ENCODE data around the gene CEBPG. TPM values are rescaled to one million over a fixed set of nuclear protein-coding genes. Genes with fewer than 3 reads are reported as not detected.

Gene CEBPG
- total and polyA plus RNA-seq, 9 of the 15 experiments (the other 6 are each of a cell fraction or from before 2014, with no cell fraction given), result 9.5 to 34.9 (median 30.9) TPM

DNA sequence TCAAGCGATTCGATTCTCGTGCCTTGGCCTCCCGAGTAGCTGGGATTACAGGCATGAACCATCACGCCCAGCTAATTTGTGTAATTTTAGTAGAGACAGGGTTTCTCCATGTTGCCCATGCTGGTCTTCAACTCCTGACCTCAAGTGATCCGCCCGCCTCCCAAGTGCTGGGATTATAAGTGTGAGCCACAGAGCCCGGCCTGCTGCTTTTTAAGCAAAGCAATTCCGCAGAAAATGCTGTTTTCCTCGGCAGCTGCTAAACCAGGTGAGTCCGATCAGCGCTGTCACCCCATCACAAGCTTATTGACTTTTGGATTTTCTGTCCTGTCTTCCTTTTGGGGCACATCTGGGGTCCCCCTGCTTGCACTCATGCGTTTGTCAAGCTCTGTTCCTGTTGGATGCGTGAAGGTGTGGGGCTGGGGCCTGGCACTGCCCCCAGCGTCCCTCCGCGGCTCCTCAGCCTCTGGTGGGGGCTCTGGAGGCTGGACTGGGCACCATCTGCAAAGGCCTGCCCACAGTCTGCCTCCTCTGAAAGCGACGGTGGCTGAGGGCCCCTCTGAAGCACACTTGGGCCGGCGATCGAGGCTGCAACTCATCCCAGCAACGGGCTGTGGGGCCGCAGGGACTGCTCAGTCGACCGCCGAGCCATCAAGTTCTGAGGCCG is 25.7 kb downstream of the CEBPG start:
- H3K4me2 ChIP-seq (ENCODE audit: insufficient read depth, low read length), result no peak overlapping the region
- H3K9me1 ChIP-seq (ENCODE audit: control insufficient read depth, insufficient read depth, low read length), result no peaks in the 10 kb centered on the region
- peaks cover 0 to 51% of the 10 kb centered on the region in 2 experiments; a peak in 2 of 5 replicates for H3K4me1 ChIP-seq (replicated peaks in 1 of 2; ENCODE audit: control insufficient read depth in 2 of 2, insufficient read depth in 2 of 2, low read length in 2 of 2)
- no peak for ATAC-seq
- H3K9ac ChIP-seq (ENCODE audit: insufficient read depth in 1 of 2, low read depth in 2 of 2, low read length in 2 of 2), result peak overlapping the region in 1 of 2 experiments; percentile 52; a peak in 1 of 4 replicates
- H3K79me2 ChIP-seq (ENCODE audit: control insufficient read depth, insufficient read depth, low read length), result no peaks in the 10 kb centered on the region
- CTCF ChIA-PET (ENCODE audit: low intra/inter-chr PET ratio), result no interaction called here
- TF ChIP-seq POLR2G (IDR thresholded peaks at IDR 0.05; ENCODE audit: low read depth, low read length) (0 out of 2 replicates have a peak, but pooled peaks have one; percentile 14), ERF (CRISPR knock-in tag; IDR thresholded peaks at IDR 0.05) (no peak)
- POLR2A ChIA-PET, result interaction anchor here (0.6 to 3.7 kb wide), 5 partner anchors 8 to 236 kb away, joined by 3 to 16 read pairs (median 6); no protein-coding TSS in a partner anchor
- in situ Hi-C loops (cut with MboI) (no loop called here), intact Hi-C loops (cut with micrococcal nuclease) (no loop called here)
- H3K4me3 ChIP-seq, result no peak overlapping the region
- H3K27ac ChIP-seq (ENCODE audit: extremely low read depth, low read depth, low read length), result no peak overlapping the region
- WGBS (ENCODE audit: insufficient coverage, low coverage, missing lambda C conversion rate), result 25% methylated on average over 28 of the region's 28 CpGs
- FAIRE-seq, result no peak
- H3K27me3 ChIP-seq (ENCODE audit: control insufficient read depth in 2 of 2, insufficient read depth in 2 of 2, low read length in 2 of 2), result peaks cover 0 to 28% of the 10 kb centered on the region in 2 experiments; a peak in 2 of 5 replicates
- H4K20me1 ChIP-seq (replicated peaks; ENCODE audit: control insufficient read depth, insufficient read depth, low read length), result peaks cover 20% of the 10 kb centered on the region
- no peak overlapping the region for H2AFZ ChIP-seq (ENCODE audit: low read depth, low read length)
- H3K36me3 ChIP-seq (ENCODE audit: control insufficient read depth, insufficient read depth, low read length), result no peaks in the 10 kb centered on the region
- H3K9me3 ChIP-seq (replicated peaks; ENCODE audit: control insufficient read depth, insufficient read depth, low read depth, low read length), result no peaks in the 10 kb centered on the region
- no peak for DNase-seq (ENCODE audit: extremely low read depth in 1 of 4, low spot score in 3 of 4)
- no TSS peak for BruUV-seq (replicated peaks)

Measured in K562 (cell line).